ENCODE measurements around the gene FRY.

GRCh38 chr13:32265726-32266125 is 234.2 kb downstream of the FRY start:
- TF ChIP-seq NFRKB (IDR thresholded peaks at IDR 0.05) = no peak
- TF ChIP-seq FOXK2 (IDR thresholded peaks at IDR 0.05) = no peak
- TF ChIP-seq BHLHE40 (IDR thresholded peaks at IDR 0.05; ENCODE audit: borderline replicate concordance) = no peak
- no peak for TF ChIP-seq PKNOX1 (IDR thresholded peaks at IDR 0.05)
- no peak for TF ChIP-seq SP1 (IDR thresholded peaks at IDR 0.05)
- no peak for TF ChIP-seq FOXA1 (IDR thresholded peaks at IDR 0.05)
- TF ChIP-seq SUZ12 (IDR thresholded peaks at IDR 0.05) = no peak
- no peak for TF ChIP-seq TARDBP (IDR thresholded peaks at IDR 0.05)
- no peak for TF ChIP-seq FOXM1 (IDR thresholded peaks at IDR 0.05; ENCODE audit: borderline replicate concordance)
